Right lobe of liver (tissue), 4 donors: Measurements from ENCODE around the gene TBC1D28.
"Not testable (repeated sequence)": the region's sequence is repeated elsewhere in the genome, so short reads cannot be mapped to it uniquely, and the experiment has no call there.

Source experiments
- CTCF ChIP-seq, 4 donors: fragments of 200-600 bp in 3 of 4; fragments of 450-650 bp in 1 of 4; IDR thresholded peaks; one replicate each; pipeline versions ENCODE4 v1.5.1 to v1.8.0; 2016 to 2022; ENCODE audit warnings: antibody characterized with exemption in 4 of 4, mild to moderate bottlenecking in 2 of 4
- POLR2A ChIP-seq: fragments of 450-650 bp; IDR thresholded peaks from one replicate; pipeline ENCODE4 v1.6.1; 2017; ENCODE audit warnings: antibody characterized with exemption, mild to moderate bottlenecking
- donor health status: DM: no; HTN: no; CAD: no.
- donor health status: DM: no; HTN: no; CAD: no.
- donor health status: DM: no; HTN: yes; CAD: no.

GRCh38 chr17:18668625-18669024 lies 24.4 kb upstream of the TBC1D28 start:
- TF ChIP-seq CTCF (IDR thresholded peaks at IDR 0.05); POLR2A: not testable (repeated sequence)
